Activated naive CD8-positive, alpha-beta T cell (primary cell): ENCODE measurements around the gene TUT4.

Source experiments
- H3K27ac Mint-ChIP-seq: one replicate; pipeline ENCODE4 v1.8.0; 2021; ENCODE audit warnings: mixed read lengths
- H3K27me3 Mint-ChIP-seq: one replicate; pipeline ENCODE4 v1.8.0; 2021; ENCODE audit warnings: mixed read lengths
- H3K36me3 Mint-ChIP-seq: one replicate; pipeline ENCODE4 v1.8.0; 2021; ENCODE audit warnings: mixed read lengths
- H3K4me1 Mint-ChIP-seq: one replicate; pipeline ENCODE4 v1.8.0; 2021; ENCODE audit warnings: low read depth, mixed read lengths
- H3K4me3 Mint-ChIP-seq: one replicate; pipeline ENCODE4 v1.8.0; 2021; ENCODE audit warnings: mild to moderate bottlenecking, mixed read lengths
- H3K9me3 Mint-ChIP-seq: one replicate; pipeline ENCODE4 v1.8.0; 2021; ENCODE audit warnings: low read depth, mixed read lengths

The TUT4 gene

DNA sequence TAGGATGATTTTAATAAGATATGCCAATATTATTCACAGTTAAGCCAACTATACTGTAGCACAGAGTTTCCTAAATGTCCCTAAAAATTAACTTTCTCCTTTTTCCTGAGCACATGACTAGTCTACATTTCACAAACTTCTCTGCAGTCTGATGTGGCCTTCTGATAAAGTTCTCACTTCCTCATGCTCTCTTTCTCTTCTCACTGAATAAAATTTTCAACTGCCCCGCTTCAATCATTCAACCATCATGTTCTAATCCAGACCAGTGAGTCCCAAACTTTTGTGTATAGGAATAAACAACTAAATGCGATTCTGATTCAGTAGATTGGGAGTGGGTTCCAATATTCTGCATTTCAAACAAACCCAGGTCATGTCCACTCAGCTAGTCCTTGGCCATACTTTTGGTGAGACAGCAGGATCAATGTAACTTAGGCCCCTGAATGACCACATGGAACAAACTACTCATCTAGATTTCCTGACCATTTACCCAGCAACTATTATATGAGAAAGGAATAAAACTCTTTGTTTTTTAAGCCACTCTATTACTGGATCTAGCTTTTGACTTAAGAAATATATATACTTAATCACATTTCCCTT is 20.1 kb downstream of the TUT4 start:
- Mint-ChIP-seq H3K27ac (no peak overlapping the region), H3K36me3 (peaks cover 14% of the 10 kb centered on the region), H3K4me1 (peaks cover 52% of the 10 kb centered on the region), H3K27me3 (no peaks in the 10 kb centered on the region), H3K4me3 (no peak overlapping the region), H3K9me3 (peaks cover 13% of the 10 kb centered on the region)

DNA sequence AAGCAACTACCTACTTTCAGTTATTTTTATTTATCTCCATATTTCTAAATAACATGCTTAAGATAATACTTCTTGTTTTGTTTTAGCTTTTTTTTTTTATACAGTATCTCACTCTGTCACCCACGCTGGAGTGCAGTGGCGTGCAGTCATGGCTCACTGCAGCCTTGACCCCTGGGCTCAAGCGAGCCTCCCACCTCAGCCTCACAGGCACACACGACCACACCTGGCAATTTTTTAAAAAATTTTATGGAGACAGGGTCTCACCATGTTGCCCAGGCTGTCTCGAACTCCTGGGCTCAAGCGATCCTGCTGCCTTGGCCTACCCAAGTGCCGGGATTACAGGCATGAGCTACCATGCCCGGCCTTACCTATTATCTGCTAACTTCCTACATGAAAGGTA is 20.6 kb downstream of the TUT4 start:
- Mint-ChIP-seq H3K27ac (no peak overlapping the region), H3K4me1 (peaks cover 49% of the 10 kb centered on the region), H3K27me3 (no peaks in the 10 kb centered on the region), H3K4me3 (no peak overlapping the region), H3K9me3 (peaks cover 13% of the 10 kb centered on the region), H3K36me3 (peaks cover 14% of the 10 kb centered on the region)

- no peaks in the 10 kb centered on the region for H3K27me3 Mint-ChIP-seq
- no peak overlapping the region for H3K4me3 Mint-ChIP-seq
- peaks cover 13% of the 10 kb centered on the region for H3K9me3 Mint-ChIP-seq
- H3K4me1 Mint-ChIP-seq: peaks cover 46% of the 10 kb centered on the region
- H3K27ac Mint-ChIP-seq: no peak overlapping the region
- H3K36me3 Mint-ChIP-seq: peaks cover 14% of the 10 kb centered on the region
Measured at GRCh38 chr1:52531249-52531872, 21.5 kb downstream of the TUT4 start.

- Mint-ChIP-seq H3K27me3 (no peaks in the 10 kb centered on the region), H3K4me3 (no peak overlapping the region), H3K36me3 (peaks cover 11% of the 10 kb centered on the region), H3K27ac (peak overlapping the region; percentile 22), H3K9me3 (peaks cover 9% of the 10 kb centered on the region), H3K4me1 (peaks cover 44% of the 10 kb centered on the region)
Measured at GRCh38 chr1:52530563-52531144, 22.2 kb downstream of the TUT4 start.

DNA sequence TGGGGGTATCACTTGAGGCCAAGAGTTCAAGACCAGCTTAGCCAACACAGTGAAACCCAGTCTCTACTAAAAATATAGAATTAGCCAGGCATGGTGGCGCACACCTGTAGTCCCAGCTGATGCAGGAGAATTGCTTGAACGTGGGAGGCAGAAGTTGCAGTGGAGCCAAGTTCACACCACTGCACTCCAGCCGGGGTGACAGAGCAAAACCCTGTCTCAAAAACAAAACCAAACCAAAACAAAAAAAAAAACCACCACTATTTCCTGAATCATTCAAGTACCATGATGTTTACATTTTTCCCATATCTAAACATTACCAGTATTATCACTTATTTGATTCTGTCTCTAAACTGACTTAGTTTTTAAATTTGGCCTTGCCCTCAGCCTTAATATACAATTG is 29.5 kb downstream of the TUT4 start:
- Mint-ChIP-seq H3K27ac (no peak overlapping the region), H3K4me3 (no peak overlapping the region)

GRCh38 chr1:52520148-52520547 is 32.7 kb downstream of the TUT4 start:
- H3K36me3 Mint-ChIP-seq: peaks cover 10% of the 10 kb centered on the region
- peaks cover 31% of the 10 kb centered on the region for H3K4me1 Mint-ChIP-seq
- no peak overlapping the region for H3K27ac Mint-ChIP-seq

More for the DNA sequence above, 29.5 kb downstream of the TUT4 start:
- H3K27me3 Mint-ChIP-seq: no peaks in the 10 kb centered on the region
- H3K9me3 Mint-ChIP-seq: no peaks in the 10 kb centered on the region
- peaks cover 10% of the 10 kb centered on the region for H3K36me3 Mint-ChIP-seq
- H3K4me1 Mint-ChIP-seq: peaks cover 32% of the 10 kb centered on the region

GRCh38 chr1:52518962-52519361 is 33.9 kb downstream of the TUT4 start:
- H3K9me3 Mint-ChIP-seq: no peaks in the 10 kb centered on the region
- H3K27ac Mint-ChIP-seq: no peak overlapping the region
- H3K27me3 Mint-ChIP-seq: no peaks in the 10 kb centered on the region
- H3K4me3 Mint-ChIP-seq: no peak overlapping the region
- peaks cover 6% of the 10 kb centered on the region for H3K36me3 Mint-ChIP-seq
- H3K4me1 Mint-ChIP-seq: peaks cover 24% of the 10 kb centered on the region

More at GRCh38 chr1:52520148-52520547, 32.7 kb downstream of the TUT4 start:
- no peaks in the 10 kb centered on the region for H3K9me3 Mint-ChIP-seq
- H3K4me3 Mint-ChIP-seq: no peak overlapping the region
- no peaks in the 10 kb centered on the region for H3K27me3 Mint-ChIP-seq

DNA sequence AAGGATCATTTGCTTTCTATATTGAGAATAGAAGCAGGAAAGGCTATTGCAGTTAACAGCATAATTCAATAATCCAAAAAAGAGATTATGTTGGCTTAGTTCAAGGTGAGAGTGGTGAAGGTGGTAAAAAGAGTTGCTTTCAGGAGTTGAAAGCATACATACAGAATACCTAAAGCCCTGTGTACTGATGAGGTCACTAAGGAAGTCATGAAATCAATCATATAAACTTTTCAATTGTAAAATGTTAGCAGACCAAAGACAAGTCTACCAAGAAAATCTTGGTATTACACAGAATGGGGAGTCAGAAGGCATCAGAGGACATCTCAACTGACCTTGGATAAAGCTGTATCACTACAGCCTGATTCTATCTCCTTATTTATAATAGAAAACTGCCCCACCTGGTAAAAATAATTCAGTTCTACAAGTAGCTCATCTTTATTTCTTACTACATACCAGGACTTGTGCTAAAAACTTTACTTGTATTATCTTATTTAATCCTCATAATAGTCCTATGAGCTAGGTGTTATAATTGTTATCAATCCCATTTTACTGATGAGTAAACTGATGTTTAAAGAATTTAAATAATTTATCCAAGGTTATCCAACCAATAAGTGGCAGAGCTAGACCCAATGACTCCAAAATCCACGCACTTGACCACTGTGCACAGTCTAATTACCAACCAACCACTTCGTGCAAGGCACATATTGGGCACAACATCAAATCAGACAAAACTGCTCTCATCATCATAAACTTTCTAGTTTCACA is 40.9 kb downstream of the TUT4 start:
- Mint-ChIP-seq H3K36me3 (peaks cover 10% of the 10 kb centered on the region), H3K27me3 (no peaks in the 10 kb centered on the region), H3K27ac (no peak overlapping the region), H3K9me3 (no peaks in the 10 kb centered on the region), H3K4me3 (no peak overlapping the region), H3K4me1 (peaks cover 3% of the 10 kb centered on the region)

DNA sequence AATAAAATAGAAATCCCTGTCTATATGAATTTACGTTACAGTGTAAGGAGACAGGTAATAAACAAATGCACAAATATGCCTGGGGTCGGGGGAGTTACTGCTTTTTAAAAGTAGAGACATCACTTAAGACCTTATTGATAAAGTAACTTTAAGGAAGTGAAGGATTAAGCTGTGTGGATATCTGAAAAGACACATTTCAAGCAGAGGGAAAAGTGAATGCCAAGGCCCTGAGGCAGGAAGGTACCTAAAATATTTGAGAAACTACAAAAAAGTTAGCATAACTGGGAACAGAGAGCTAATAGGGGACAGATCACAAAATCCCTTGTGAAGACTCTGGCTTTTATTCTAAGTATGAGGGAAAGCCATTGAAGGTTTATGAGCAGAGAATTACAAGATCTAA is 41.5 kb downstream of the TUT4 start:
- H3K4me1 Mint-ChIP-seq: peaks cover 1% of the 10 kb centered on the region
- peaks cover 11% of the 10 kb centered on the region for H3K36me3 Mint-ChIP-seq
- H3K27ac Mint-ChIP-seq: no peak overlapping the region
- no peaks in the 10 kb centered on the region for H3K27me3 Mint-ChIP-seq
- no peak overlapping the region for H3K4me3 Mint-ChIP-seq
- H3K9me3 Mint-ChIP-seq: no peaks in the 10 kb centered on the region

DNA sequence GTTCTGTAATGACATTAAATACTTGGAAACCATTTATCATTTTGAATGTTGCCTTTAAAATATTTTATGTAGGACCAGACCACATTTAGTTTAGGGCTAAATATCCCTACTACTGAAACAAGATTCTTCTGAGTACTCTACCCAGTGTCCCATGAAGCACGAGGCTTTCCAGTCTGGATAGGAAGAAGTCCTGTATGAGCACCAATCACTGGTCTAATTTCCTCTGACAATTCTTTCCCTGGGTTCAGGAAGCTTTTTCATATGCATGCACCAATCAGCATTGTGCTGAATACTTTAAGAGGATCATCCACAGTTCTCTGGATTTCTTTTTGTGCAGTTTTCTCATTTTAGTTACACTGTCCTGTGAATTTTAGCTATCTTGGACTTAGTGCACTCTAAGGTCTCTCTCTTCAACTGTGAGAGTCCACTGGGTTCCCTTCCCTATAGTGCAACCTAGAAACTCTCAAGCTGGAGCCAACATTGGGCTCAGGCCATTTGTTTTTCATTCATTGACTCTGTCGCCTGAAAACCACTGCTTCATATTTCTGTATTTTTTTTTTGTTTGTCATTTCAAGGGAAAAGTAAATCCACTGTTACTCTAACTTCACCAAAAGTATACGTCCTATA is 45.9 kb downstream of the TUT4 start:
- Mint-ChIP-seq H3K27ac (no peak overlapping the region), H3K27me3 (no peaks in the 10 kb centered on the region), H3K9me3 (no peaks in the 10 kb centered on the region), H3K4me1 (peaks cover 9% of the 10 kb centered on the region), H3K4me3 (no peak overlapping the region), H3K36me3 (peaks cover 11% of the 10 kb centered on the region)

GRCh38 chr1:52506349-52506748 is 46.5 kb downstream of the TUT4 start:
- Mint-ChIP-seq H3K9me3 (no peaks in the 10 kb centered on the region), H3K36me3 (peaks cover 11% of the 10 kb centered on the region), H3K27me3 (no peaks in the 10 kb centered on the region), H3K4me3 (no peak overlapping the region), H3K27ac (no peak overlapping the region), H3K4me1 (peaks cover 8% of the 10 kb centered on the region)

GRCh38 chr1:52504720-52505119 is 48.2 kb downstream of the TUT4 start:
- Mint-ChIP-seq H3K4me3 (no peak overlapping the region), H3K27ac (peak overlapping the region; percentile 38), H3K27me3 (no peaks in the 10 kb centered on the region), H3K9me3 (no peaks in the 10 kb centered on the region), H3K4me1 (peaks cover 8% of the 10 kb centered on the region), H3K36me3 (peaks cover 10% of the 10 kb centered on the region)

DNA sequence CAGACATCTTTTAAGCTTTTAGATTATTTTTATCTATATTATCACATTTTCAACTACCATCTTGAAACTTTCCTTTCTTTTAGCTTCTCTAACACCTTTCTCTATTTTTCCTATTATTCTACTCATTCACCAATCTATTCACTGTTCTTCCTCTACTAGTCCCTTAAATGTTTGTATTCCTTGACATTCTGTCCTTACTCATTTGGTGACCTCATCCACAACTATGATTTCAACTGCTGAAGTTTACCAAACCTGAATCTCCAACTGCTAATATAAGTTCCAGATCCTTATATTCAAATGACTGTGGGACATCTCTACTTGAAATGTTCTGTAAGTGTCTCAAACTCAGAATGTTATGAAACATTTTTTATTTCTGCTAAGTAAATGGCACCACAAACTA is 49.2 kb downstream of the TUT4 start:
- Mint-ChIP-seq H3K4me3 (no peak overlapping the region), H3K27me3 (no peaks in the 10 kb centered on the region), H3K4me1 (peaks cover 8% of the 10 kb centered on the region), H3K27ac (peak overlapping the region; percentile 46), H3K36me3 (peaks cover 10% of the 10 kb centered on the region), H3K9me3 (no peaks in the 10 kb centered on the region)

DNA sequence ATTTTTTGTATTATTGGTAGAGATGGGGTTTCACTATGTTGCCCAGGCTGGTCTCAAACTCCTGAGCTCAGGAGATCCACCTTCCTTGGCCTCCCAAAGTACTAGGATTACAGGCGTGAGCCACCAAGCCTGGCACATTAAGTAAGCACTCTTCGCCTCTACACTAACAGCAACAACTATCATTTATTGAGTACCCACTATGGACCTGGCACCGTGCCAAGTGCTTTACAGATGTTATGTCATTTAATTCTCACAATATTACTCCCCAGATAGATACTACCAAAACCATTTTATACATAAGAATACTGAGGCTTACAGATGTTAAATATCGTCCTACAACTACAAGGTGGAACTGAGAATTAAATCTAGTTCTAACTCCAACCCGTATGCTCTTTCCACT is 50.1 kb downstream of the TUT4 start:
- Mint-ChIP-seq H3K4me1 (peaks cover 9% of the 10 kb centered on the region), H3K36me3 (peaks cover 7% of the 10 kb centered on the region), H3K27me3 (no peaks in the 10 kb centered on the region), H3K9me3 (no peaks in the 10 kb centered on the region), H3K27ac (no peak overlapping the region), H3K4me3 (no peak overlapping the region)

DNA sequence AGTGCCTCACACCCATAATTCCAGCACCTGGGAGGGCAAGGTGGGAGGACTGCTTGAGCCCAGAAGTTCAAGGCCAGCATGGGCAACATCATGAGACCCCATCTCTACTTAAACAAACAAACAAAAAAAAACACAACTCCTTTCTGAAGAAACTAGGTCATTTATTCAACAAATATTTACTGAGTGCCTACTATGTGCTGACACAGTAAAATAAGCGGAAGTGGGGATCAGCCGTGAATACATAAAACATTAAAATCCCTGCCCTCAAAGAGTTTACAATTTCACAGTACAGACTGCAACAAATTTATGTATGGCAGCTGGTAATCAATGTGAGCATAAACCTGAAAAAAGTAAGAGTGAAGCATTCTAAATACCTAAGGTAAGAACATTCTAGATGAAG is 65.3 kb downstream of the TUT4 start:
- H3K4me1 Mint-ChIP-seq: no peaks in the 10 kb centered on the region
- H3K27me3 Mint-ChIP-seq: no peaks in the 10 kb centered on the region
- no peaks in the 10 kb centered on the region for H3K9me3 Mint-ChIP-seq
- no peak overlapping the region for H3K27ac Mint-ChIP-seq
- no peak overlapping the region for H3K4me3 Mint-ChIP-seq
- H3K36me3 Mint-ChIP-seq: peaks cover 8% of the 10 kb centered on the region
